Measurements from ENCODE around the gene NIBAN1. TPM values are rescaled to one million over a fixed set of nuclear protein-coding genes. Genes with fewer than 3 reads are reported as not detected.
"Not testable (repeated sequence)": the region's sequence is repeated elsewhere in the genome, so short reads cannot be mapped to it uniquely, and the experiment has no call there.

Gene NIBAN1
- total RNA-seq, 1 donor from 2014 or later = 4.7 TPM

DNA sequence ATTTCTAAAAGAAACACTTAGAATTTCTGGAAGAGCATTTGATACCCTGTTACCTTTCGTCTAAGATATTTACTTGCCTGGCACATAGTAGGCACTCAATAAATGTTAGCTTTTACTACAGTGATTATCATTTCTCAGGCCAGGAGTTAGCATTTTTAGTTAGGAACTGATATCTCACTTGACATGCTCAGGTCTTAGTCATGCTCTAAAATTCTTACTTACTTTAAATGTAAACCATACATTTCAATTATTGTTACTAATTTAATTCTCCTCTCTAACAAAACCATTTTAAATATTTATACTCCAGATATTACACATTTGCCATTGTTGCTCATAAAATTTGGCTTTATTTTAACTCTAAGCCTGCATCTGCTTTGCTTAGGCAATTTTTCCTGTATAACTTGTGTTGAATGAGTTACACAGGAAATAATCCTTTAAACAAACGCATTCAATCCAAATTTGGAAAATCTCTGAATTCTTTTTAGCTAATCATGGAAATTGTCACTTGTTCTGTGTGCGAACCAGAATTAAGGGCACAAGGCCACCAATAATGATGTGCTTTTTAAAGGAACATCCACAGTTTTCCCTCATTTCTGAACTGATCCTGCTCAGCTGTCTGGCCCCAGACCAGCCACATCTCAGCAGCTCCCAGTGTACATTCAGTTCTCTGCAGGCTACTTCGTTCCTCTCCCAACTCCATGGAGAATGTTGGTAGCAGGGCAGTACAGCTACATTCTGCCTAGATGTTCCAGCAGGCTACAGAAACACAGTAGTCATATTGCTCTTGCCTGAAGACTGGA, 15.6 kb downstream of the NIBAN1 start:
- H3K4me3 Mint-ChIP-seq (ENCODE audit: unreplicated experiment) = no peak overlapping the region
- no peak for DNase-seq (ENCODE audit: low spot score)
- H3K27me3 Mint-ChIP-seq (ENCODE audit: unreplicated experiment) = no peaks in the 10 kb centered on the region
- no peaks in the 10 kb centered on the region for H3K4me1 Mint-ChIP-seq (ENCODE audit: unreplicated experiment)
- no peaks in the 10 kb centered on the region for H3K36me3 Mint-ChIP-seq (ENCODE audit: low read depth, unreplicated experiment)
- TF ChIP-seq, protein P1, sequence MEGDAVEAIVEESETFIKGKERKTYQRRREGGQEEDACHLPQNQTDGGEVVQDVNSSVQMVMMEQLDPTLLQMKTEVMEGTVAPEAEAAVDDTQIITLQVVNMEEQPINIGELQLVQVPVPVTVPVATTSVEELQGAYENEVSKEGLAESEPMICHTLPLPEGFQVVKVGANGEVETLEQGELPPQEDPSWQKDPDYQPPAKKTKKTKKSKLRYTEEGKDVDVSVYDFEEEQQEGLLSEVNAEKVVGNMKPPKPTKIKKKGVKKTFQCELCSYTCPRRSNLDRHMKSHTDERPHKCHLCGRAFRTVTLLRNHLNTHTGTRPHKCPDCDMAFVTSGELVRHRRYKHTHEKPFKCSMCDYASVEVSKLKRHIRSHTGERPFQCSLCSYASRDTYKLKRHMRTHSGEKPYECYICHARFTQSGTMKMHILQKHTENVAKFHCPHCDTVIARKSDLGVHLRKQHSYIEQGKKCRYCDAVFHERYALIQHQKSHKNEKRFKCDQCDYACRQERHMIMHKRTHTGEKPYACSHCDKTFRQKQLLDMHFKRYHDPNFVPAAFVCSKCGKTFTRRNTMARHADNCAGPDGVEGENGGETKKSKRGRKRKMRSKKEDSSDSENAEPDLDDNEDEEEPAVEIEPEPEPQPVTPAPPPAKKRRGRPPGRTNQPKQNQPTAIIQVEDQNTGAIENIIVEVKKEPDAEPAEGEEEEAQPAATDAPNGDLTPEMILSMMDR (IDR thresholded peaks at IDR 0.05; ENCODE audit: unreplicated experiment) = no peak
- no peak overlapping the region for H3K27ac Mint-ChIP-seq (ENCODE audit: unreplicated experiment)
- H3K9me3 Mint-ChIP-seq (ENCODE audit: unreplicated experiment) = no peaks in the 10 kb centered on the region

DNA sequence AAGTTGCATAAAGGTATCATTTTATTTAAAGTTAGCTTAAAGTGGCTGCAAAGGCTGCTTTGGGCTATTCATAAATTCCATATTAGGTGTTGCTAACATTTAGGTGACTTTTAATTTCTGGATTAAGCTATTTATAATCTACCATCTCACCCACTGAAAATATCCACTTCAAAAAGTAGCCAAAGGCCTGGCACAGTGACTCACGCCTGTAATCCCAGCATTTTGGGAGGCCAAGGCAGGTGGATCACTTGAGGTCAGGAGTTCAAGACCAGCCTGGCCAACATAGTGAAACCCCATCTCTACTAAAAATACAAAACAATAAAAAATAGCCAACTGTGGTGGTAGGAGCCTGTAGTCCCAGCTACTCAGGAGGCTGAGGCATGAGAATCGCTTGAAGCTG, 16.4 kb downstream of the NIBAN1 start:
- not testable (repeated sequence) for H3K4me1 Mint-ChIP-seq (ENCODE audit: unreplicated experiment); H3K9me3 Mint-ChIP-seq (ENCODE audit: unreplicated experiment); H3K27me3 Mint-ChIP-seq (ENCODE audit: unreplicated experiment); H3K36me3 Mint-ChIP-seq (ENCODE audit: low read depth, unreplicated experiment); H3K4me3 Mint-ChIP-seq (ENCODE audit: unreplicated experiment); H3K27ac Mint-ChIP-seq (ENCODE audit: unreplicated experiment); DNase-seq (ENCODE audit: low spot score)

DNA sequence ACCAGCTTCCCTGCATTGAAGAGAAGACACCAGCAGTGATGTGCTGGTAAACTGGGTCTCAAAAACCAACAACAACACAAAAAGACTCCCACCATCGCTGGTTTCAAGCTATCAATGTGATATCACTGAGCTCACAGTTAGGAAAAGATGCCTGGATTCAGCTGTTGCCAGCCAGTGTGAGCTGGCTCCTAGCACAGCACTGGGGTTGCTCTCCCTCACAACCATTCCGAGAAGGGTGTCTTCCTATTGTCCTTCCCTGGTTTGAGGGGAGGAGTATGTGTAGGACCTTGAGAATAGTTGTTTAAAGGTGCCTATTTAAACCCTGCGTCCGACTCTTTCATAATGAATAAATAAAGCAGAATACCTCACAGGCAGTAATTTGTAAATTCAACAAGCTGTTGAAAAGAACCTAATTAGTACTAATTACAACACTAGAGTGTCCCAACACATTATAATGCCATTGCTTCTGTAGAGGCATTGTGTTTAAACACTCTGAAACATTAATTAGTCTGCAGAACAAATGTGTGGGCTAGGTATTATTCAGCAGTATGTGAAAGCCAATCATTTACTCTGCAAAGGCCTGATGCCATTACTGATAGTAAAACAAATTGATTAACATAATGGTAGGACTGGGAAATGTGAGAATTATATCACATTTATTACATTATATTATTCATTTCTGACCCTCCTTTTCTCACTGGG, 17.2 kb downstream of the NIBAN1 start:
- TF ChIP-seq, protein P1 (IDR thresholded peaks at IDR 0.05; ENCODE audit: unreplicated experiment) = no peak
- H3K27ac Mint-ChIP-seq (ENCODE audit: unreplicated experiment) = no peak overlapping the region
- no peaks in the 10 kb centered on the region for H3K9me3 Mint-ChIP-seq (ENCODE audit: unreplicated experiment)
- no peak overlapping the region for H3K4me3 Mint-ChIP-seq (ENCODE audit: unreplicated experiment)
- no peaks in the 10 kb centered on the region for H3K27me3 Mint-ChIP-seq (ENCODE audit: unreplicated experiment)
- no peaks in the 10 kb centered on the region for H3K36me3 Mint-ChIP-seq (ENCODE audit: low read depth, unreplicated experiment)
- no peak for DNase-seq (ENCODE audit: low spot score)
- no peaks in the 10 kb centered on the region for H3K4me1 Mint-ChIP-seq (ENCODE audit: unreplicated experiment)

DNA sequence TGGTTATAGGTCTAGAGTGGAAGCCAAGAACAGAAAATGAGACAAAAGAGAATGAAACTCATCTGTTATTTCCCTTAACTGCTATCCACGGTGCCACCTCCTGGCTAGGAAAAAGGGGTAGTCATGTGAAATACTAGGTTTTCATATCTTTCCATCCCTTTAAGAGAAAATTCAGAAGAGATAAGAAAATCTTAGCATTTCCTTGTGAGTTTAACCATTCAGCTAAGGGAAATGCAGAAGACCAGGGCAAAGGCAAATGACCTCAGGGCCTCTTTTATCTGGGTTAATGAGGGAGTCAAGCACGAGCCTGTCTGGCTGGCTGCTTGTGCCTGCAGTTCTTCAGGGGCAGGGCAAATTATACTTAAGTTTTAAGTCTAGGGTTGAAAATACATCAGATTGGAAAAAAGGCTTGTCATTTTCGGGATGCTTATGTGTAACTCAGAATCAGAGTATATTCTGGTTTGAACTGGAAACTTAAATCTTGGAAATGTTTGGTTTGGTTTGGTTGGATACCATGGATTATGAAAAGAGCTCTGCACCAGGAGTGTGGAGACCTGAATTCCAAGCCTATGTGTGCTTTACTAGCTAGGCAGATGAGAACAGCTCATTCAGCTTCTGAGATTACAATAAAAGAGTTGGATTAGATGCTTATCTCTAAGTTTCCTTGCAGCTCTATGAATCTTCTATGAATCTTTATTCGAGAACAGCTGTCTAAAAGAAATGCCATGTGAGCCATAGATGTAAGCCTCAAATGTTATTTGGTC, 19.9 kb downstream of the NIBAN1 start:
- H3K4me1 Mint-ChIP-seq (ENCODE audit: unreplicated experiment) = peaks cover 7% of the 10 kb centered on the region
- H3K4me3 Mint-ChIP-seq (ENCODE audit: unreplicated experiment) = no peak overlapping the region
- peaks cover 8% of the 10 kb centered on the region for H3K36me3 Mint-ChIP-seq (ENCODE audit: low read depth, unreplicated experiment)
- no peak overlapping the region for H3K27ac Mint-ChIP-seq (ENCODE audit: unreplicated experiment)
- DNase-seq (ENCODE audit: low spot score) = no peak
- H3K9me3 Mint-ChIP-seq (ENCODE audit: unreplicated experiment) = no peaks in the 10 kb centered on the region
- TF ChIP-seq, protein P1 (IDR thresholded peaks at IDR 0.05; ENCODE audit: unreplicated experiment) = no peak
- H3K27me3 Mint-ChIP-seq (ENCODE audit: unreplicated experiment) = peaks cover 1% of the 10 kb centered on the region

DNA sequence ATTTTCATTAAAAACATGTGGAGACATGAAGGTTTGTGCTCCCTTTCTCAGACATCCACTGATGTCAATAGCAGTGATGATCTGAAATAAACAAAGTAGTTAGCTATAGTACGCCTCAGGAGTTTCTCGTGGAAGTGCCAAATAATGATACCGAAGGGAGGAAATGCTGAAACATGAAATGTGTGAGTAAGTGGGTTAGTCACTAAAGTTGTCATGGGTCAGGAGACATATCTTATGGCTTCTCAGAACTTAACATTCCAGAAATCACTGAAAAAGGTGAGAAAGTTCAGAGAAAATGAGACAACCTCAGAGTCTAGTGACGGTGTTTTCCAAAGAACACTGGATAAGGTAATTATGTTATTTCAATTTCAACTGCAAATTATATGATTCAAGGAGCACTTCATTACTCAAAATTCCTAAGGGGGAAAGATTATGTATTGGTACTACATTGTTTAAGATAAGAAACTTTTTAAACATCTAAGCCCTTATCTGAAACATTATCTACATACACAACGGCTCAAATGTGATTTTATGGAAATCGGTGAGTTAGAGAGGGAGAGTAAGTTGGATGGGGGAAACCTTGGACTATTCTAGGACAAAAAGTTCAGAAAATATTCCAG, 20.6 kb downstream of the NIBAN1 start:
- peaks cover 1% of the 10 kb centered on the region for H3K27me3 Mint-ChIP-seq (ENCODE audit: unreplicated experiment)
- no peak for DNase-seq (ENCODE audit: low spot score)
- no peaks in the 10 kb centered on the region for H3K9me3 Mint-ChIP-seq (ENCODE audit: unreplicated experiment)
- H3K27ac Mint-ChIP-seq (ENCODE audit: unreplicated experiment) = no peak overlapping the region
- TF ChIP-seq, protein P1 (IDR thresholded peaks at IDR 0.05; ENCODE audit: unreplicated experiment) = no peak
- no peak overlapping the region for H3K4me3 Mint-ChIP-seq (ENCODE audit: unreplicated experiment)
- H3K36me3 Mint-ChIP-seq (ENCODE audit: low read depth, unreplicated experiment) = peaks cover 8% of the 10 kb centered on the region
- peaks cover 7% of the 10 kb centered on the region for H3K4me1 Mint-ChIP-seq (ENCODE audit: unreplicated experiment)

Data from endothelial cell (in vitro differentiated cells).